Measurements from ENCODE around the gene GALNT11.

The GALNT11 gene

DNA sequence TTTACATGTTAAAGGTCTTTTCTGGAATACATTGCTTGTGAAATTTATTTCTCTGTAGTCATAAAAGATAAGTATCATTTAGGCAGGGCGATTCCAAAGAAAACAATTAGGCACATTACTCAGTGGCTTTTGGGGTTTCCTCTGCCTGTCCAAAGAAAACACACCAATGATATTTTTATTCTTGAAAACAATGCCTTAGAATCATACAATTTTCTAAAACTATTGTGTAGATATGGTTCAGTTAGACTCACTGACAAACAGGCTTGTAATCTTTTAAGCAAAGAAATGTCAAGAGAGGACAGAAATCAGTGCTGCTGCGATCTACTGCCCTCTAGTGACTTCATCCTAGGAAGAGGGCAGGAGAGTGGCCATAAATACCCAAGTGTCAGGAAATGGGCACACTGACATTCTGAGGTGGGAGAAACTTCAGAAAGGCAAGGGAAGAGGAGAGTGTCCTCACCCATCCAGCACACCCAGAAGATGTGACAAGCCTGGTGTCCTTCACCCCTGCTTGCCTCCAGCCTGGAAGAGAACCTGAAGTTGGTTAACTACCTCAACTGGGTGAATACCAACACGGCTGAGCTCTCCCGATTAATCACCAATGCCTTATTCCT lies 120.5 kb downstream of the GALNT11 start:
- Histone ChIP-seq H4K20me1 (ENCODE audit: insufficient read depth, low read length) (peaks cover 11% of the 10 kb centered on the region), H3K4me1 (ENCODE audit: insufficient read depth, low read length) (no peaks in the 10 kb centered on the region), H3K4me2 (ENCODE audit: insufficient read depth, low read length) (no peak overlapping the region), H3K4me3 (ENCODE audit: low read depth in 1 of 2, low read length in 2 of 2) (no peak overlapping the region), H3K27ac (ENCODE audit: low read length) (no peak overlapping the region), H3K36me3 (ENCODE audit: insufficient read depth, low read length) (peaks cover 92% of the 10 kb centered on the region), H2AFZ (ENCODE audit: low read depth, low read length) (no peak overlapping the region), H3K79me2 (ENCODE audit: insufficient read depth, low read length) (no peaks in the 10 kb centered on the region), H3K9me3 (ENCODE audit: insufficient read depth, low read length, severe bottlenecking) (no peaks in the 10 kb centered on the region), H3K27me3 (ENCODE audit: insufficient read depth, low read length, poor library complexity) (no peaks in the 10 kb centered on the region), H3K9ac (ENCODE audit: low read depth, low read length) (no peak overlapping the region)
- TF ChIP-seq, protein P1, sequence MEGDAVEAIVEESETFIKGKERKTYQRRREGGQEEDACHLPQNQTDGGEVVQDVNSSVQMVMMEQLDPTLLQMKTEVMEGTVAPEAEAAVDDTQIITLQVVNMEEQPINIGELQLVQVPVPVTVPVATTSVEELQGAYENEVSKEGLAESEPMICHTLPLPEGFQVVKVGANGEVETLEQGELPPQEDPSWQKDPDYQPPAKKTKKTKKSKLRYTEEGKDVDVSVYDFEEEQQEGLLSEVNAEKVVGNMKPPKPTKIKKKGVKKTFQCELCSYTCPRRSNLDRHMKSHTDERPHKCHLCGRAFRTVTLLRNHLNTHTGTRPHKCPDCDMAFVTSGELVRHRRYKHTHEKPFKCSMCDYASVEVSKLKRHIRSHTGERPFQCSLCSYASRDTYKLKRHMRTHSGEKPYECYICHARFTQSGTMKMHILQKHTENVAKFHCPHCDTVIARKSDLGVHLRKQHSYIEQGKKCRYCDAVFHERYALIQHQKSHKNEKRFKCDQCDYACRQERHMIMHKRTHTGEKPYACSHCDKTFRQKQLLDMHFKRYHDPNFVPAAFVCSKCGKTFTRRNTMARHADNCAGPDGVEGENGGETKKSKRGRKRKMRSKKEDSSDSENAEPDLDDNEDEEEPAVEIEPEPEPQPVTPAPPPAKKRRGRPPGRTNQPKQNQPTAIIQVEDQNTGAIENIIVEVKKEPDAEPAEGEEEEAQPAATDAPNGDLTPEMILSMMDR (IDR thresholded peaks at IDR 0.05; ENCODE audit: borderline replicate concordance, extremely low read depth, low read length, poor library complexity, severe bottlenecking) = peak; percentile 63
- TF ChIP-seq EZH2 (IDR thresholded peaks at IDR 0.05; ENCODE audit: borderline replicate concordance, low read depth, low read length, severe bottlenecking) = no peak
- DNase-seq (peak; percentile 17), ATAC-seq (ENCODE audit: insufficient read depth, low read depth) (peak; percentile 72)

DNA sequence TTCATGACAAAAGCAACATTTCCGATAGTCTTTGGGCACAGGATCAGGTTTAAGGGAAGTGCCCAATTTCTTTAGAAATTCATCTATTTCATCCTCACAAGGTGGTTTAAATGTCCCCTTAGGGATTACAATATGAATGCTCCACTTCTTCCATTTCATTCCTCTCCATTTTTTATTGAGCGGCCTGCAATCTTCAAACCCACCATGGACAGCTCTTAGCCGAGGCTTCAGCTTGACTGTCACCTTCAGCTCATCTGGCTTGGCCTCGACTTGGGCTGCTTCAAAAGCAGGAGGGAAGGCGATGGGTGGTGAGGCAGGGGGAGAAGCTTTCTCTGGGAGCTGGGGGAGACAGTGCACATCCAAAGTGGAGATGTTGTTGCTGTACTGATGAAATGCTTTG lies 123.2 kb downstream of the GALNT11 start:
- no peaks in the 10 kb centered on the region for H3K4me1 ChIP-seq (ENCODE audit: insufficient read depth, low read length)
- no peaks in the 10 kb centered on the region for H3K27me3 ChIP-seq (ENCODE audit: insufficient read depth, low read length, poor library complexity)
- H2AFZ ChIP-seq (ENCODE audit: low read depth, low read length) = no peak overlapping the region
- no peak overlapping the region for H3K9ac ChIP-seq (ENCODE audit: low read depth, low read length)
- H4K20me1 ChIP-seq (ENCODE audit: insufficient read depth, low read length) = peaks cover 11% of the 10 kb centered on the region
- no peak for DNase-seq
- ATAC-seq (ENCODE audit: insufficient read depth, low read depth) = no peak
- H3K4me2 ChIP-seq (ENCODE audit: insufficient read depth, low read length) = no peak overlapping the region
- no peaks in the 10 kb centered on the region for H3K9me3 ChIP-seq (ENCODE audit: insufficient read depth, low read length, severe bottlenecking)
- TF ChIP-seq, protein P1 (IDR thresholded peaks at IDR 0.05; ENCODE audit: borderline replicate concordance, extremely low read depth, low read length, poor library complexity, severe bottlenecking) = no peak
- TF ChIP-seq EZH2 (IDR thresholded peaks at IDR 0.05; ENCODE audit: borderline replicate concordance, low read depth, low read length, severe bottlenecking) = no peak
- H3K79me2 ChIP-seq (ENCODE audit: insufficient read depth, low read length) = no peaks in the 10 kb centered on the region
- H3K27ac ChIP-seq (ENCODE audit: low read length) = no peak overlapping the region
- no peak overlapping the region for H3K4me3 ChIP-seq (ENCODE audit: low read depth in 1 of 2, low read length in 2 of 2)
- peaks cover 94% of the 10 kb centered on the region for H3K36me3 ChIP-seq (ENCODE audit: insufficient read depth, low read length)

DNA sequence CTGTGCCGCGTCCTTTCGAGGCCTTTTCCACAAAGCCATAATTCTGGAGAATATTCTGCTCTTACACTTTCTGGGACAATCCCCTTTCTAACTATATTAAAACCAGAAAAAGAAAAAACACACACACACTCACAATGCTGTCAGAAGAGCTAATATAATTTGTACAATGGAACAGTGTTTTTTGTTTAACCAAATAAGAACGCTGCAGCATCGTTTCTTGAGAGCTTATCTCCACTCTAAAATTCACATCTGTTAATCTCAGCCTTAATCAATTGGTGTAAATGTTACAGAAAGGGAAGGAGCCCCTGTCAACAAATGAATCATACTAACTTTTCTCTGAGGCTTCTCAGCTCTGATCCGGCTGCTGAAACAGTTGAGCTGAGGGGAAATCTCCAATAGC lies 123.9 kb downstream of the GALNT11 start:
- Histone ChIP-seq H3K4me2 (ENCODE audit: insufficient read depth, low read length) (no peak overlapping the region), H3K27me3 (ENCODE audit: insufficient read depth, low read length, poor library complexity) (no peaks in the 10 kb centered on the region), H3K4me1 (ENCODE audit: insufficient read depth, low read length) (no peaks in the 10 kb centered on the region), H2AFZ (ENCODE audit: low read depth, low read length) (no peak overlapping the region), H3K4me3 (ENCODE audit: low read depth in 1 of 2, low read length in 2 of 2) (no peak overlapping the region), H3K36me3 (ENCODE audit: insufficient read depth, low read length) (peaks cover 94% of the 10 kb centered on the region), H3K27ac (ENCODE audit: low read length) (no peak overlapping the region), H3K9ac (ENCODE audit: low read depth, low read length) (no peak overlapping the region), H3K9me3 (ENCODE audit: insufficient read depth, low read length, severe bottlenecking) (no peaks in the 10 kb centered on the region), H4K20me1 (ENCODE audit: insufficient read depth, low read length) (peaks cover 11% of the 10 kb centered on the region), H3K79me2 (ENCODE audit: insufficient read depth, low read length) (no peaks in the 10 kb centered on the region)
- ATAC-seq (ENCODE audit: insufficient read depth, low read depth) (no peak), DNase-seq (no peak)
- TF ChIP-seq, protein P1 (IDR thresholded peaks at IDR 0.05; ENCODE audit: borderline replicate concordance, extremely low read depth, low read length, poor library complexity, severe bottlenecking) = no peak

All from DND-41 (cell line).